Esophagus muscularis mucosa (tissue), 4 donors: Measurements from ENCODE around the gene USP13. TPM values are rescaled to one million over a fixed set of nuclear protein-coding genes. Genes with fewer than 3 reads are reported as not detected.

Source experiments
- DNase-seq: peaks from one replicate; pipeline ENCODE4 v3.0.0-alpha.2; 2017; ENCODE audit errors: extremely low spot score
- H3K27ac ChIP-seq, 4 donors: fragments of 200-600 bp; sonication (generic); replicated peaks in 1 of 4; 1 replicate in 3 of 4; 2 replicates in 1 of 4; pipeline ENCODE4 v1.5.1; 2016 to 2019; ENCODE audit warnings: mild to moderate bottlenecking in 1 of 4
- H3K27me3 ChIP-seq, 4 donors: fragments of 200-600 bp; sonication (generic); one replicate each; pipeline versions ENCODE4 v1.5.1 to v1.6.0; 2016 to 2019
- H3K36me3 ChIP-seq, 4 donors: fragments of 200-600 bp; sonication (generic); one replicate each; pipeline ENCODE4 v1.5.1; 2016 to 2019
- H3K4me1 ChIP-seq, 4 donors: fragments of 200-600 bp; sonication (generic); one replicate each; pipeline ENCODE4 v1.5.1; 2016 to 2019
- H3K4me3 ChIP-seq, 4 donors: fragments of 200-600 bp; sonication (generic); 1 replicate in 2 of 4; 2 replicates in 2 of 4; pipeline ENCODE4 v1.5.1; 2016 to 2019; ENCODE audit warnings: mild to moderate bottlenecking in 4 of 4, moderate library complexity in 1 of 4
- H3K9me3 ChIP-seq, 4 donors: fragments of 200-600 bp; sonication (generic); 1 replicate in 3 of 4; 2 replicates in 1 of 4; pipeline ENCODE4 v1.5.1; 2016 to 2019
- EP300 ChIP-seq: sonication (generic); formaldehyde crosslinking; IDR thresholded peaks from one replicate; pipeline ENCODE4 v1.6.1; 2017; ENCODE audit warnings: antibody characterized with exemption
- POLR2A ChIP-seq: fragments of 450-650 bp; IDR thresholded peaks from one replicate; pipeline ENCODE4 v1.6.1; 2017; ENCODE audit warnings: antibody characterized with exemption, moderate library complexity, mild to moderate bottlenecking, low read depth
- POLR2AphosphoS5 ChIP-seq, 2 donors: sonication (generic); formaldehyde crosslinking; IDR thresholded peaks; one replicate each; pipeline ENCODE4 v1.6.1; 2017; ENCODE audit warnings: antibody characterized with exemption in 2 of 2
- WGBS: methylation state at CpG from one replicate; pipeline ENCODE4 v1.1.5; 2018; 5-methylcytosine and 5-hydroxymethylcytosine counted together
- intact Hi-C: fragments of 100-400 bp; cut with DNase I; formaldehyde crosslinking; loops from one replicate; pipeline ENCODE4 v1.15.1; 2023
- total RNA-seq, 4 donors: library from RNA; depleted of rRNA; stranded (reverse); fragments of >200 nt; gene quantifications; one replicate each; pipeline versions ENCODE4 v1.1.0 to v1.2.1, GENCODE V29; 2016
- TF ChIP-seq, protein P1 (sequence below), 3 experiments: fragments of 200-600 bp in 2 of 3; fragments of 450-650 bp in 1 of 3; sonication (generic) in 2 of 3; IDR thresholded peaks; one replicate each; pipeline ENCODE4 v1.5.1; 2017 to 2019; ENCODE audit warnings: antibody characterized with exemption in 3 of 3, mild to moderate bottlenecking in 2 of 3, moderate library complexity in 1 of 3

USP13 gene
- total RNA-seq, 4 donors from 2014 or later: 8.7 to 15.1 (median 11.9) TPM

DNA sequence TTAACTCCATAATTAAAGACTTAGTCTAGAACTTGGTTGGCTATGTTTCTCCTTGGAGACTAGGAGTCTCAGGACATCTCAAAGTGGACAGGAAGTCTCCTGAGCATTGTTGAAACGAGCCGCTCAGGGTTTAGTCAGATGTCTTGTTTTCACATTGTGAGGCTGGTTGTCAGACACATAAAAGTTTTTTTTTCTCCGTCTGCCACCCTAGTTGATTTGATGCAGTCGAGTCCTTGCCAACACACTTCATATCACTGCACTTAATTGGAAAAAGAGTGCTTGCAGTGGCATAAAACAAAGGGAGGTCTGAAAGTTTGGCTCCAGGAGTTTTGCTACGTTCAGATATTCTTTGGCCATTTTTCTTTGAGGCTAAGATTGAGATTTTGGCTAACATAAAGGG, 92.9 kb downstream of the USP13 start:
- peaks cover 0 to 48% (median 25%) of the 10 kb centered on the region in 4 donors for H3K36me3 ChIP-seq
- peaks cover 0 to 6% (median 0%) of the 10 kb centered on the region in 4 donors for H3K4me1 ChIP-seq
- 77% methylated on average over 5 of the region's 5 CpGs for WGBS
- no peak for DNase-seq
- no peak overlapping the region for H3K4me3 ChIP-seq
- no peak for TF ChIP-seq POLR2AphosphoS5 (IDR thresholded peaks at IDR 0.05)
- no peak for TF ChIP-seq POLR2A
- TF ChIP-seq EP300: no peak
- TF ChIP-seq, protein P1, sequence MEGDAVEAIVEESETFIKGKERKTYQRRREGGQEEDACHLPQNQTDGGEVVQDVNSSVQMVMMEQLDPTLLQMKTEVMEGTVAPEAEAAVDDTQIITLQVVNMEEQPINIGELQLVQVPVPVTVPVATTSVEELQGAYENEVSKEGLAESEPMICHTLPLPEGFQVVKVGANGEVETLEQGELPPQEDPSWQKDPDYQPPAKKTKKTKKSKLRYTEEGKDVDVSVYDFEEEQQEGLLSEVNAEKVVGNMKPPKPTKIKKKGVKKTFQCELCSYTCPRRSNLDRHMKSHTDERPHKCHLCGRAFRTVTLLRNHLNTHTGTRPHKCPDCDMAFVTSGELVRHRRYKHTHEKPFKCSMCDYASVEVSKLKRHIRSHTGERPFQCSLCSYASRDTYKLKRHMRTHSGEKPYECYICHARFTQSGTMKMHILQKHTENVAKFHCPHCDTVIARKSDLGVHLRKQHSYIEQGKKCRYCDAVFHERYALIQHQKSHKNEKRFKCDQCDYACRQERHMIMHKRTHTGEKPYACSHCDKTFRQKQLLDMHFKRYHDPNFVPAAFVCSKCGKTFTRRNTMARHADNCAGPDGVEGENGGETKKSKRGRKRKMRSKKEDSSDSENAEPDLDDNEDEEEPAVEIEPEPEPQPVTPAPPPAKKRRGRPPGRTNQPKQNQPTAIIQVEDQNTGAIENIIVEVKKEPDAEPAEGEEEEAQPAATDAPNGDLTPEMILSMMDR (IDR thresholded peaks at IDR 0.05): no peak
- intact Hi-C loops: no loop called here
- H3K9me3 ChIP-seq: no peaks in the 10 kb centered on the region
- H3K27ac ChIP-seq: no peak overlapping the region
- no peaks in the 10 kb centered on the region for H3K27me3 ChIP-seq

DNA sequence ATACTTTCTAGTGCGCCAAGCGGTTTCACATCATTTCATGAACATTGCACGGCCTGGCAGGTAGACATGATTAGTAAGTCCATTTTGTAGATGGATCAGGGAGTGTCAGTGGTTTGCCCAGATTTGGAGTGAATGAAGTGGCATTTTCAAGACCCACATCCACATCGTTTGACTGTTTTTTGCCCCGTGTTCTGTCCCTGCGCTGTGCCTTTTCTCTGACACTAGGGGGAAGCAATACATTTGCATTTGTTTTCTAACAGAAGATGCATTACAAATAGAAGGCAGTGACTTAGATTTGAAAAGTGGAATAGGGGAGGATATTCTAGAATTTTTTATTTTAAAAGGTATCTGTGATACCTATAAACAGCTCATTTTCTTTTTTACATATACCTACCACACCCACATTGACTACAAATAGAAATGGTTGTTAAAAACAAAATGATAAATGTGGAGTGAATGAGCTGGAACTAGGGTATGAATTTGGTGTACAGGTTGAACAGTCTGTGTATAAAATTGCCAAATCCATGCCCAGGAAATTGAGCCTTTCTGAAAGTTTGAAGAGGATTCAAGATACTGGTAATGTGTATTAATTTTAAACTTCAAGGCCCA, 98.0 kb downstream of the USP13 start:
- WGBS: 71% methylated on average over 6 of the region's 6 CpGs

GRCh38 chr3:179760944-179761343, 108.1 kb downstream of the USP13 start:
- no peaks in the 10 kb centered on the region for H3K27me3 ChIP-seq
- H3K9me3 ChIP-seq: no peaks in the 10 kb centered on the region
- H3K4me1 ChIP-seq: no peaks in the 10 kb centered on the region
- intact Hi-C loops: no loop called here
- WGBS: 94% methylated on average over 8 of the region's 8 CpGs
- DNase-seq: no peak
- H3K4me3 ChIP-seq: no peak overlapping the region
- peaks cover 3 to 77% (median 53%) of the 10 kb centered on the region in 4 donors for H3K36me3 ChIP-seq
- no peak for TF ChIP-seq POLR2AphosphoS5 (IDR thresholded peaks at IDR 0.05)
- TF ChIP-seq EP300: no peak
- TF ChIP-seq, protein P1 (IDR thresholded peaks at IDR 0.05): no peak
- no peak for TF ChIP-seq POLR2A
- no peak overlapping the region for H3K27ac ChIP-seq

More for the DNA sequence above, 98.0 kb downstream of the USP13 start:
- TF ChIP-seq, protein P1 (IDR thresholded peaks at IDR 0.05): peak in 2 of 3 experiments; percentile 14 to 41
- TF ChIP-seq POLR2AphosphoS5 (IDR thresholded peaks at IDR 0.05): no peak
- no peaks in the 10 kb centered on the region for H3K9me3 ChIP-seq
- H3K4me1 ChIP-seq: no peaks in the 10 kb centered on the region
- DNase-seq: no peak
- intact Hi-C loops: no loop called here
- no peak overlapping the region for H3K27ac ChIP-seq
- H3K27me3 ChIP-seq: no peaks in the 10 kb centered on the region
- H3K4me3 ChIP-seq: no peak overlapping the region
- H3K36me3 ChIP-seq: peaks cover 7 to 33% (median 15%) of the 10 kb centered on the region in 4 donors

DNA sequence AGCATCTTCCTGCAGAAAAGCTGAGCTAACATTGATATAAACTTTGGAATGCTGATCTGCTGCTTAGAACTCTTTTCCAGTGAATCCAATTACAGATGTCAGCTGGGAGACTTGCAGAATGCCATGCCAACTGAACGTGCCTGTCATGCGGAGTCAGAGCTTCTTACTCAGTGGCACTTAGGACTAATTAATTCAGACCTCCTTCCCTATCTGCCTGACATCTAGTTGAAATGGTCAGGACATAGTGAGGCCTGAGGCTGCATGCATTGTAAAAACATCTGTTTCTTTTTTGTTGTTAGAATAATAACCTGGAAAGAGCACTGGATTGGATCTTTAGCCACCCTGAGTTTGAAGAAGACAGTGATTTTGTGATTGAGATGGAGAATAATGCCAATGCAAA, 112.6 kb downstream of the USP13 start:
- peaks cover 19 to 74% (median 59%) of the 10 kb centered on the region in 4 donors for H3K36me3 ChIP-seq
- H3K4me3 ChIP-seq: no peak overlapping the region
- 86% methylated on average over 2 of the region's 2 CpGs for WGBS
- H3K9me3 ChIP-seq: no peaks in the 10 kb centered on the region
- H3K4me1 ChIP-seq: no peaks in the 10 kb centered on the region
- intact Hi-C loops: no loop called here
- DNase-seq: no peak
- no peak overlapping the region for H3K27ac ChIP-seq
- no peak for TF ChIP-seq POLR2AphosphoS5 (IDR thresholded peaks at IDR 0.05)
- TF ChIP-seq EP300: no peak
- no peak for TF ChIP-seq POLR2A
- TF ChIP-seq, protein P1 (IDR thresholded peaks at IDR 0.05): no peak
- H3K27me3 ChIP-seq: no peaks in the 10 kb centered on the region
